HS-27A (cell line): ENCODE measurements around the gene NEK5.

ENCODE experiments used
- DNase-seq: peaks from one replicate; pipeline ENCODE4 v3.0.0-alpha.2; 2012; ENCODE audit warnings: low read depth, missing footprints

Gene NEK5

DNA sequence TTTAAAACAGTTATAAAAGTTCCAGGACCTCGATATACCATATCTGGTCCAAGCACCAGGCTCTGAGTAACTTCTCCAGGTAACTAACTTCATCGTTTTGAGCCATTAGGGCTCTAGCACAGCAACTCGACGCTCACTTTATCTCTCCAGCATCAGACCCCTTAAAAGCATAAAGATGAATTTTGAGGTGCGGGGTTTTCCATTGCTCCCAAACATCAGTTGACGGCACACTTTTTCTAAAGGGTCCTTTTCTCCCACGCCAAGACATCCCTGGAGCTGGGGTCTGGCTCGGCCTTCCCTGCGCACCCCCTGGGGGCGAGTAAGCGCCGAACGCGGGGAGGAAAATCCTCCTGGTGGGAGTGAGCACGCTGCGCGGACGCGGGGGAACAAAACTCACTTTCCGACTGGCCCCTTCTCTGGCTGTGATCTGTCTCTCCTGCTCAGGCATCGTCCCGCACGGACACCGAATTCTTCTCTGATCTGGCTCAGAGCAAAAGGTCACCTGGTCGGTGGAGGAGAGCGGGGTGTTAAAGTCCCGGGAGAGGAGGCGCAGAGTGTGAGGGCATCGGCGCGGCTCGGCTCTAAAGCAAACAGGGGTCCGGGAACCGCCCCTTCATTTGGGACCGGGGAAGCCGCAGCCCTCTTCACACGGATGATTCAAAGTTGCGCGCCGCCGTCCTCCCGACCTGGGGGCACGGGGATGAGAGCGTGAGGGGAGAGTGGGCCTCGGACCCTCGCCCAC is 117.8 kb downstream of the NEK5 start, which contains the start of gene ATP7B:
Gene ATP7B (minus strand): TSS at position 561 of the 742 bp plus-strand sequence. CDS start 113 bp downstream, at position 448.
- DNase-seq, result no peak

GRCh38 chr13:52009946-52010345 is 118.9 kb downstream of the NEK5 start:
- no peak for DNase-seq

DNA sequence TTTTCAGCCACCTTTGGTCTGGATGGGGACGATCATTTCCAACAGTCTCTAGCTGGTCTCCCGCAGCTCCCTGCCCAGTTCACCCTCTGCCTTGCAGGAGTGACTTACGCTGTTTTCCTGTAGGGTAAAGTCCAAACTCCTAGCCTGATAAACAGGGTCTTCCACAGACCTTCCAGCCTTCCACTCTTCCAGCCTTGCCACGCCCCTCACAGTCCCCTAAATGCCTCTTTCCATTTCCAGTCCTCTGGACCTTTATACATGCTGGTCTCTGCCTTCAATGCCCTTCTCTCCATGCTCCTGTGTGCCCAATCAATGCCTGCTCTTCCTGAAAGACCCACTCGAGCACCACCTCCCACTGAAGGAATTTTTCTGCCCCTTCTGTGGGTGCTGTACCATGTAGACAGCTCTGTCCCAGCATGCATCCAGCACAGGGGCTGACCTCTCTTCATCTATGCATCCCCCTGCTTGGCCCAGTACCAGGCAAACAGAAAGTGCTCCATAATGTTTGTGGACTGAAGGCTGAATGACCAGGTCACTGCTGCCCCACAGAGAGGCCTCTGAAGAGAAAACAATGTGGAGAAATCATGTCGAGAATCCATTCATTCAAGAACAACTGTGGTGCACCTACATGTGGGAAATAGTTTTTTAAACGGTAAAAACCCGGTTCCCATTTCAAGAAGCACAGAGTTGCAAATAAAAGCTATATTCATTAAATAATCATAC is 122.2 kb downstream of the NEK5 start:
- DNase-seq, result no peak

DNA sequence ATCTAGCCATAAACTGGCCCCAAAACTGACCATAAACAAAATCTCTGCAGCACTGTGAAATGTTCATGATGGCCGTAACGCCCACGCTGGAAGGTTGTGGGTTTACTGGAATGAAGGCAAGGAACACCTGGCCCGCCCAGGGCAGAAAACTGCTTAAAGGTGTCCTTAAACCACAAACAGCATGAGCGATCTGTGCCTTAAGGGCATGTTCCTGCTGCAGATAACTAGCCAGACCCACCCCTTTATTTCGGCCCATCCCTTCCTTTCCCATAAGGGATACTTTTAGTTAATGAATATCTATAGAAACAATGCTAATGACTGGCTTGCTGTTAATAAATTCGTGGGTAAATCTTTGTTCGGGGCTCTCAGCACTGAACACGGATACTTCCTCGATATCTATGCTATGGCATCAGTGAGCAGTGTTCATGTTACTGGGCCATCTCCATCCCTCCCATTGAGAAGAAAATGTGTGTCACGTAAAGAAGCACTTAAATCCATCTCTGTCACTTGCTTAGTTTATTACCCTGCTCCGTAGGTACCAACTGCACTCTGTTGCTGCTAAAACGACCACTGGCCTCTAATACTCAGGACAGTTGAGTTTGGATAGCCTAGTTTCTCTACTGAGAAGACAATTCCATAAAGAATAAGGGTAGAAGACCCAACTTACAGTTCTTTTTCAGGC is 122.9 kb downstream of the NEK5 start:
- DNase-seq, result no peak

DNA sequence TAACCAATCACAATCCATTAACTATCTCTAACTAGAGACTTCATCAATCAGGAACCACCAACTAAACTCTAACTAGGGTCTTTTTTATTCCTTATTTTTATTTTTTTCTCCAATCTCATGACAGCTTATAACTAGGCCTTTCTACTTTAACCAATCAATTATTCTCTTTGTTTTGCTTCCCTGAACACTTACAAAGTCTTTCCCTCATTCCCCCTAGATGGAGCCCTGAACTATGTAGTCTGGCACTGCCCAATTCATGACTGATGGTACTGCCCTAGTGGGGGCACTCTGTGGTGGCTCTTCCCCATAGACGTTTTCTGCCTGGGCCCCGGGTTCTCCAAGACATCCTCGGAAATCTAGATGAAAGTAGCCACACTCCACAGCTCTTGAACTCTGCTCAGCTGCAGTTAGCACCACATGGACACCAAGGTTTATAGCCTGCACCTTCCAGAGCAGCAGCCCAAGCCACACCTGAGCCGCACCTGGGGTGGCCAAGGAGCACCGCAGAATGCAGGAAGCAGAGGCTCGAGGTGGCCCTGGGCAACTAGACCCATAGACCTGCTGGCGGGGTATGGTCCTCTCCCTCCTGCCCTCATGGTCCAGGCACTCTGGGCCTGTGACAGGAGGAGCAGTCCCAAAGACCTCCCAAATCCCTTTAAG is 124.2 kb downstream of the NEK5 start:
- no peak for DNase-seq

- DNase-seq, result no peak
Measured at GRCh38 chr13:52003541-52003940, 125.3 kb downstream of the NEK5 start.

GRCh38 chr13:52002361-52002760 is 126.5 kb downstream of the NEK5 start:
- DNase-seq, result no peak

- DNase-seq, result no peak
Measured at GRCh38 chr13:52001120-52001731, 127.6 kb downstream of the NEK5 start.

DNA sequence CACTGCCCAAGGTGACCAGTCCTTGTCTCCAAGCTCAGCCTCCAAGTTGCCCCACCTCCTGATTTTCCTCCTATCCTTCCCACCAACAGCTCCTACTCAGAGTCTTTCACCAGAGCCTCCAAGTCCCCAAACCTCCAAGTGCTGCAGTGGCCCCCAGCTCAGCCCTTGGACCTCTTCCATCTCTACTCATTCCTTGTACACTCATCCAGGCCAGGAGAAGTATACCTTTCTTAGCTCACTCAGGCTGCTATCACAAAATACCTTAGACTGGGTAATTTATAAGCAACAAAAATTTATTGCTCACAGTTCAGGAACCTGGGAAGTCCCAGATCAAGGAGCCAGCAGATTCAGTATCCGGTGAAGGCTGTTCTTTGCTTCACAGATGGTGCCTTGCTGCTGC is 129.0 kb downstream of the NEK5 start:
- DNase-seq, result no peak

- DNase-seq, result no peak
Measured at GRCh38 chr13:51999510-51999911, 129.4 kb downstream of the NEK5 start.

GRCh38 chr13:51998723-51999509 is 130.0 kb downstream of the NEK5 start:
- DNase-seq, result no peak

GRCh38 chr13:51997641-51998330 is 131.1 kb downstream of the NEK5 start:
- DNase-seq, result no peak

DNA sequence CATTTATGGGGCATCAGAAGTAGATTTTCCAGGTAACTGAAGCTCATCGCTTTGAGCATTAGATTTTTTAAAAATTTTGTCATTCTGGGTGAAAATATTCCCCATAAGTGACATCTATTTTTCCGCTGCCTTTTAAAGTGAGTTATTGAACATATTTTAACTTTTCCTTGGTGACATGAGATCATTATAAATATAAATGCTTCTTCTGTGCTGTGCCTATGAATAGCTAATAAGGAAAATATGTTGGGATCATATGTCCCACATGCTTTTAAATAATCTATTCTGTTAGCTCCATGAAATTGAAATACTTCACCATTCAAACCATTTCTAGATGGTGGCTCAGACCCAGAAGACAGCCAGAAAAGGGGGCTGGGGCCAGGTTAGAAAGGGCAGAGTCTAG is 131.7 kb downstream of the NEK5 start:
- DNase-seq, result no peak

DNA sequence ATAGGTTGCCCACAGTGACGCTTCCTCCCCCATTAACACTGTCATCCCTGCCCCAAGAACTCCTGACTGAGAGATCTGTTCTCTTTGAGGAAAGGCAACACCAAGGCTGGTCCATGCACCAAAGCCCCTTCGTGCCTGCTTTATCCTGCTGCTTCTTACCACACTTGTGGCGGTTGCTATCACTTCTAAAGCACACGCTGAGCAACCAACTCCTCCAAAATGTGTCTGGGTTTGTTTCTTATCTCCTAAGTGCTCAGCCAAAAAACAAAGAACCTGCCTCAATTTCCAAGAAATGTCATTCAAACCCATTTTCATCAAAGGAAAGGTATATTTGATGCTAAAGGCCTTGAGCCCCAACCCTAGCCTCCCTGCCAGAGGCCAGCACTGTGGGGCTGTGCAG is 132.2 kb downstream of the NEK5 start:
- no peak for DNase-seq

- no peak for DNase-seq
Measured at GRCh38 chr13:51995677-51996551, 133.0 kb downstream of the NEK5 start.

GRCh38 chr13:51993713-51994112 is 135.2 kb downstream of the NEK5 start:
- DNase-seq, result no peak

DNA sequence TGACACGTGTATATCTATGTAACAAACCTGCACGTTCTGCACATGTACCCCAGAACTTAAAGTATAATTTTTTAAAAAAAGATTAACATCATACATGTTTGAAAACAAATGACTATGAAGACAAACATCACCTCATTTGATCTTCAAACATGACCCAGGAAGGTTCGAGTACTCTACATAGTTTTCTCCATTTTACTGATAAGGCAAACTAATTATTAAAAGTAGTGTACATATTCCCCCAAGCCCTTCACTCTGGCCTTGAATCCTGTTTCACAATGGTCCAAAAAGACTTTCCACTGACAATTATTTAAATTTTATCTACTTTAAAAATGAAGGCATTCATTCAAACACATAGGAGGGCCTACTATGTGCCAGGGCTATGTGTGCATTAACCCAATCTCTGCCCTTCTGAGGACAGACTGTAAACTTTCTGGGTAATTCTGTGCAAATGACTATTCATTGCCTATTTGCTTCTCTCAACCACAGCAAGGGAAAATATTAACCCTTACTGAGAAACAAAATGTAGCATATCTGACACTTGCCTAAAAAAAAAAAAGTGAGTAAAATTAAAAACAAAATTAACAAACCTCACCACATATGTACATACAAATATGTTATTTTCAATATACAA is 139.8 kb downstream of the NEK5 start:
- DNase-seq, result no peak
